Astrocyte of the spinal cord (primary cell): Measurements from ENCODE around the gene CR1L.
"Not testable (repeated sequence)": the region's sequence is repeated elsewhere in the genome, so short reads cannot be mapped to it uniquely, and the experiment has no call there.

Source experiments
- DNase-seq: peaks from one replicate; pipeline ENCODE4 v3.0.0; 2011; ENCODE audit warnings: low read depth, low spot score
- H3K4me3 ChIP-seq: 2 replicates; pipeline ENCODE4 v1.5.1; 2011; ENCODE audit warnings: low read depth, mild to moderate bottlenecking, low read length, moderate library complexity
- in situ Hi-C: cut with HindIII; loops from 2 replicates; pipeline ENCODE4 v1.10.0; 2017; ENCODE audit warnings: low sequenced_read_pairs
- TF ChIP-seq, protein P1 (sequence below): IDR thresholded peaks from 2 replicates; pipeline ENCODE4 v1.5.1; 2012; ENCODE audit warnings: low read depth, mild to moderate bottlenecking, low read length, inconsistent platforms

The CR1L gene

GRCh38 chr1:207620543-207620893 is 24.4 kb upstream of the CR1L start:
- in situ Hi-C loops, result no loop called here
- TF ChIP-seq, protein P1, sequence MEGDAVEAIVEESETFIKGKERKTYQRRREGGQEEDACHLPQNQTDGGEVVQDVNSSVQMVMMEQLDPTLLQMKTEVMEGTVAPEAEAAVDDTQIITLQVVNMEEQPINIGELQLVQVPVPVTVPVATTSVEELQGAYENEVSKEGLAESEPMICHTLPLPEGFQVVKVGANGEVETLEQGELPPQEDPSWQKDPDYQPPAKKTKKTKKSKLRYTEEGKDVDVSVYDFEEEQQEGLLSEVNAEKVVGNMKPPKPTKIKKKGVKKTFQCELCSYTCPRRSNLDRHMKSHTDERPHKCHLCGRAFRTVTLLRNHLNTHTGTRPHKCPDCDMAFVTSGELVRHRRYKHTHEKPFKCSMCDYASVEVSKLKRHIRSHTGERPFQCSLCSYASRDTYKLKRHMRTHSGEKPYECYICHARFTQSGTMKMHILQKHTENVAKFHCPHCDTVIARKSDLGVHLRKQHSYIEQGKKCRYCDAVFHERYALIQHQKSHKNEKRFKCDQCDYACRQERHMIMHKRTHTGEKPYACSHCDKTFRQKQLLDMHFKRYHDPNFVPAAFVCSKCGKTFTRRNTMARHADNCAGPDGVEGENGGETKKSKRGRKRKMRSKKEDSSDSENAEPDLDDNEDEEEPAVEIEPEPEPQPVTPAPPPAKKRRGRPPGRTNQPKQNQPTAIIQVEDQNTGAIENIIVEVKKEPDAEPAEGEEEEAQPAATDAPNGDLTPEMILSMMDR, result no peak
- no peak overlapping the region for H3K4me3 ChIP-seq
- no peak for DNase-seq

- H3K4me3 ChIP-seq, in situ Hi-C loops, DNase-seq: not testable (repeated sequence)
Measured at GRCh38 chr1:207625504-207626071, 19.3 kb upstream of the CR1L start.

GRCh38 chr1:207626972-207627337 is 18.0 kb upstream of the CR1L start:
- H3K4me3 ChIP-seq, result no peak overlapping the region
- no peak for DNase-seq
- TF ChIP-seq, protein P1, result no peak
- in situ Hi-C loops, result no loop called here

DNA sequence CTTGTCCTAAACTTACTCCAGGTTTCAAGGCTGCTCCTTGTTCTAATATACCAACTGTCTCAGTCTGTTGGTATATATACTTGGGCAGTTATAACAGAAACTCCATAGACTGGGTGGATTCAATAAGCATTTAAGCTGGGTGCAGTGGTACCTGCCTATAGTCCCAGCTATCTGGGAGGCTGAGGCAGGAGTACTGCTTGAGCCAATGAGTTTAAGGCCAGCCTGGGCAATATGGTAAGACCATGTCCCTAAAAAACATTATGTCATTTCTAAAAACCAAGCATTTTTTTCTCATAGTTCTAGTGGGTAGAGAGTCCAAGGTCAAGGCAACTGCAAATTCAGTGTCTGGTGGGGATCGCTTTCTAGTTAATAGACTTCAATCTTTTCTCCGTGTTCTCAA is 17.4 kb upstream of the CR1L start:
- no peak for DNase-seq
- in situ Hi-C loops, result no loop called here
- TF ChIP-seq, protein P1, result no peak
- no peak overlapping the region for H3K4me3 ChIP-seq

DNA sequence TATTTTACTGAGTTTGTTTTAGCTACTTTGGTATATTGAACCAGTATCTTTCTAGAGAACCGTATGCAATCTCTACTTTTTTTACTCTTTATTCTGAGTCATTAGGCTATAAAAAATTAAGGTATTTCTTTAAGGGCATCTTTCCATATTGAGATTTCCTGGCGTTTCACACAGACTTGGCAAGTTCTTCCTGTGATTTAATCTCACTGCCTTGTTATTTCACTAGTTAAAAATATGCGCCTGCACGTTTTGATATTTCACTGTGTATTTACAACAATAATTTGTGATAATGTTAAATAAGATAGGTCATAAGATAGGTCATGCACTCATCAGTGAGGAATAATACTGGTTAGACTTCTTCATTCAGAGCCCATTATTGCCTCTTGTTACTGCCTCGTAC is 16.2 kb upstream of the CR1L start:
- TF ChIP-seq, protein P1, result no peak
- DNase-seq, result no peak
- in situ Hi-C loops, result no loop called here
- H3K4me3 ChIP-seq, result no peak overlapping the region

DNA sequence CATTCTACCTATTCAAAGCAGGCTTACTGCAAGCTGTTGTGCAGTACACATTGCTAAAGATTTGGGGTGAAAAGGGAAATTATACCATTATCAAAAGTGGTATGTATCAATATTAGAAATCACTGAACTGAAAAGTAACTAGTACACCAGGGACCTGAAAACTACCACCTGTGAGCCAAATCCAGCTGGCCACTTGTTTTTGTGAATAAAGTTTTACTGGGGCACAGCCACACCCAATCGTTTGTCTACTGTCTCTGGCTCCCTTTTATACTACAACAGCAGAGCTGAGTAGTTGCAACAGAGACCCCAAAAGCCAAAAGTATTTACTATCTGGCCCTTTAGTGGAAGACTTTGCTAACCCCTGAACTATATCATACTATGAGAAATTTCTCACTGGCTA is 13.8 kb upstream of the CR1L start:
- TF ChIP-seq, protein P1, result no peak
- in situ Hi-C loops, result no loop called here
- no peak overlapping the region for H3K4me3 ChIP-seq
- DNase-seq, result no peak

DNA sequence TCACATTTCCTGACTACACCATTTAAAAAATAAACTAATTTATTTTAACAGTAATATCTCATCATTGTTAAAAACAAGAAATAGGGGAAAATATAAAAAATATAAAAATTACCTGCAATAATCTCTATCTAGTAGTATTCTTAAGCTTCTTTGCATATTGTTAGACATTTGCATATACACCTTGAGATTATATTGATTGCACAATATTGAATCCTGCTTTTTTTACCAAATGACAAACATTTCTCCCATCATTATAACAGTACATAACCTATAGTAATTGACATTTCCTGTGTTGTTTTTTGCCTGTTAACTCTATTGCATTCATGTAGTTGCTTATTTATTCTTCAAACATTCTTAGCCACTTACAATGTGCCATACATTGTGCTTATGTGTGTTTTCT is 11.7 kb upstream of the CR1L start:
- no peak for DNase-seq
- in situ Hi-C loops, result no loop called here
- TF ChIP-seq, protein P1, result no peak
- H3K4me3 ChIP-seq, result no peak overlapping the region

DNA sequence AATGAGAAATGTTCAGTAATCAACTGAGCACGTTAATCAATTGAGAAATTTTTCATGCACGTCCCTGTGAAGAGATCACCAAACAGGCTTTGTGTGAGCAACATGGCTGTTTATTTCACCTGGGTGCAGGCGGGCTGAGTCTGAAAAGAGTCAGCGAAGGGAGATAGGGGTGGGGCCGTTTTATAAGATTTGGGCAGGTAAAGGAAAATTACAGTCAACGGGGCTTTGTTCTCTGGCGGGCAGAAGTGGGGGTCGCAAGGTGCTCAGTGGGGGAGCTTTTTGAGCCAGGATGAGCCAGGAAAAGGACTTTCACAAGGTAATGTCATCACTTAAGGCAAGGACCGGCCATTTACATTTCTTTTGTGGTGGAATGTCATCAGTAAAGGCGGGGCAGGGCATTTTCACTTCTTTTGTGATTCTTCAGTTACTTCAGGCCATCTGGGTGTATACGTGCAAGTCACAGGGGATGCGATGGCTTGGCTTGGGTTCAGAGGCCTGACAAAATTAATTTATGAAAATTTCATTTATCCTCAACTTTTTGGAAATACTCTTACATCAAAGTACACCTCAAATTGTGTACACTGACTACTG is 11.1 kb upstream of the CR1L start:
- in situ Hi-C loops, H3K4me3 ChIP-seq, DNase-seq: not testable (repeated sequence)

- H3K4me3 ChIP-seq, in situ Hi-C loops, DNase-seq: not testable (repeated sequence)
Measured at GRCh38 chr1:207634293-207634692, 10.6 kb upstream of the CR1L start.

- DNase-seq, in situ Hi-C loops, H3K4me3 ChIP-seq: not testable (repeated sequence)
Measured at GRCh38 chr1:207635569-207636186, 9.3 kb upstream of the CR1L start.
